Naive thymus-derived CD4-positive, alpha-beta T cell (primary cell): ENCODE results near the gene SLC43A1. TPM values are rescaled to one million over a fixed set of nuclear protein-coding genes. Genes with fewer than 3 reads are reported as not detected.

Source experiments
- ATAC-seq: fragments of 150-1000 bp; cut with Tn5 transposase; 2 replicates; pipeline ENCODE4 v1.10.0; 2021; ENCODE audit warnings: mild to moderate bottlenecking, moderate library complexity
- CTCF ChIA-PET: fragments of 350-600 bp; sonication (Branson Sonifier 250); formaldehyde crosslinking; loops from one replicate; lab custom pipeline; 2021; ENCODE audit warnings: antibody characterized with exemption; lab: Charles Lee
- POLR2A ChIA-PET: fragments of 350-600 bp; sonication (Branson Sonifier 250); formaldehyde crosslinking; loops from one replicate; lab custom pipeline; 2021; ENCODE audit warnings: antibody characterized with exemption, inconsistent platforms; lab: Charles Lee
- DNase-seq, 9 donors: peaks; one replicate each; pipeline versions ENCODE4 v3.0.0 to v3.0.0-alpha.2; 2020 to 2022; ENCODE audit warnings: mixed read lengths in 1 of 9
- H3K27ac ChIP-seq: one replicate; pipeline ENCODE4 v1.7.0; 2013; ENCODE audit warnings: mild to moderate bottlenecking, low read depth, low read length, moderate library complexity
- H3K27me3 ChIP-seq, 2 donors: one replicate each; pipeline ENCODE4 v1.7.0; 2013; ENCODE audit warnings: low read length in 2 of 2, mild to moderate bottlenecking in 2 of 2, moderate library complexity in 2 of 2; ENCODE audit not compliant: control insufficient read depth in 2 of 2, insufficient read depth in 2 of 2
- H3K36me3 ChIP-seq, 3 experiments: 1 replicate in 2 of 3; 2 replicates in 1 of 3; pipeline ENCODE4 v1.7.0; 2013; ENCODE audit warnings: low read length in 3 of 3, mild to moderate bottlenecking in 3 of 3, moderate library complexity in 1 of 3; ENCODE audit not compliant: insufficient read depth in 3 of 3, control insufficient read depth in 2 of 3
- H3K4me1 ChIP-seq, 2 donors: one replicate each; pipeline ENCODE4 v1.7.0; 2013; ENCODE audit warnings: low read length in 2 of 2, mild to moderate bottlenecking in 2 of 2, moderate library complexity in 1 of 2; ENCODE audit not compliant: control insufficient read depth in 2 of 2, insufficient read depth in 2 of 2
- H3K4me3 ChIP-seq: 2 replicates; pipeline ENCODE4 v1.7.0; 2013; ENCODE audit warnings: mild to moderate bottlenecking, low read length
- H3K9me3 ChIP-seq, 3 experiments: 1 replicate in 2 of 3; 2 replicates in 1 of 3; pipeline ENCODE4 v1.7.0; 2013; ENCODE audit warnings: low read length in 3 of 3; ENCODE audit not compliant: control insufficient read depth in 2 of 3
- H3K27ac Mint-ChIP-seq, 9 donors: one replicate each; pipeline ENCODE4 v1.8.0; 2020 to 2022; ENCODE audit warnings: mixed read lengths in 9 of 9, mild to moderate bottlenecking in 8 of 9, moderate library complexity in 5 of 9, inconsistent platforms in 2 of 9
- H3K27me3 Mint-ChIP-seq, 5 donors: one replicate each; pipeline ENCODE4 v1.8.0; 2021 to 2022; ENCODE audit warnings: mixed read lengths in 5 of 5, mild to moderate bottlenecking in 1 of 5
- H3K36me3 Mint-ChIP-seq, 5 donors: one replicate each; pipeline ENCODE4 v1.8.0; 2020 to 2022; ENCODE audit warnings: mixed read lengths in 5 of 5, mild to moderate bottlenecking in 3 of 5, inconsistent platforms in 1 of 5
- H3K4me1 Mint-ChIP-seq, 7 donors: one replicate each; pipeline ENCODE4 v1.8.0; 2020 to 2022; ENCODE audit warnings: mixed read lengths in 7 of 7, mild to moderate bottlenecking in 3 of 7, inconsistent platforms in 1 of 7
- H3K4me3 Mint-ChIP-seq, 10 donors: one replicate each; pipeline ENCODE4 v1.8.0; 2020 to 2022; ENCODE audit warnings: mild to moderate bottlenecking in 10 of 10, mixed read lengths in 10 of 10, moderate library complexity in 6 of 10, inconsistent platforms in 2 of 10
- H3K9me3 Mint-ChIP-seq, 11 donors: one replicate each; pipeline ENCODE4 v1.8.0; 2020 to 2022; ENCODE audit warnings: mixed read lengths in 11 of 11, mild to moderate bottlenecking in 4 of 11, inconsistent platforms in 1 of 11, moderate library complexity in 1 of 11
- intact Hi-C, 2 donors: fragments of 100-400 bp; cut with micrococcal nuclease; formaldehyde crosslinking; loops; one replicate each; pipeline ENCODE4 v1.15.1; 2023
- polyA plus RNA-seq, 2 donors: library from polyadenylated mRNA; unstranded; fragments of 300-500 nt; fragmentation: Illumina TruSeq; gene quantifications; one replicate each; pipeline ENCODE4 v1.2.3, GENCODE V29; 2021
- total RNA-seq, 6 experiments: library from RNA in 5 of 6; stranded (reverse) in 5 of 6; gene quantifications; 1 replicate in 5 of 6; 2 replicates in 1 of 6; pipeline ENCODE4 v1.2.3 and lab custom pipeline; 2021 to 2026

Gene SLC43A1
- total and polyA plus RNA-seq, 7 experiments from 2014 or later = 10.1 to 19.2 (median 15.4) TPM

GRCh38 chr11:57477507-57478189 is 37.9 kb downstream of the SLC43A1 start:
- Histone ChIP-seq H3K27me3 (no peaks in the 10 kb centered on the region), H3K4me1 (peaks cover 10 to 29% of the 10 kb centered on the region in 2 donors), H3K9me3 (no peaks in the 10 kb centered on the region), H3K4me3 (no peak overlapping the region), H3K27ac (no peak overlapping the region), H3K36me3 (no peaks in the 10 kb centered on the region)
- Mint-ChIP-seq H3K27ac (peak overlapping the region in 3 of 9 donors; percentile 10 to 64 (median 53)), H3K4me3 (peak overlapping the region in 8 of 10 donors; percentile 62 to 84 (median 78)), H3K36me3 (peaks cover 0 to 1% (median 0%) of the 10 kb centered on the region in 5 donors), H3K9me3 (no peaks in the 10 kb centered on the region), H3K4me1 (peaks cover 12 to 50% (median 41%) of the 10 kb centered on the region in 7 donors), H3K27me3 (peaks cover 0 to 72% (median 5%) of the 10 kb centered on the region in 5 donors)
- ATAC-seq (no peak), DNase-seq (no peak)
- ChIA-PET CTCF (interaction anchor here (0.6 to 9.3 kb wide), 4 partner anchors 16 to 136 kb away, joined by 4 to 104 read pairs (median 8); no protein-coding TSS in a partner anchor), POLR2A (interaction anchor here (1.0 kb wide), 1 partner anchor 19 kb away, joined by 4 read pairs; no protein-coding TSS in a partner anchor)
- intact Hi-C loops = no loop called here

GRCh38 chr11:57476757-57477506 is 38.6 kb downstream of the SLC43A1 start:
- peak in 2 of 9 donors; percentile 16 to 30 for DNase-seq
- Histone ChIP-seq H3K9me3 (no peaks in the 10 kb centered on the region), H3K4me1 (peaks cover 10 to 27% of the 10 kb centered on the region in 2 donors), H3K27ac (peak overlapping the region; percentile 30), H3K4me3 (peak overlapping the region; percentile 51), H3K27me3 (no peaks in the 10 kb centered on the region), H3K36me3 (no peaks in the 10 kb centered on the region)
- Mint-ChIP-seq H3K27me3 (peaks cover 0 to 68% (median 5%) of the 10 kb centered on the region in 5 donors), H3K4me1 (peaks cover 12 to 47% (median 37%) of the 10 kb centered on the region in 7 donors), H3K9me3 (no peaks in the 10 kb centered on the region), H3K27ac (peak overlapping the region in 2 of 9 donors; percentile 10 to 64), H3K36me3 (peaks cover 0 to 1% (median 0%) of the 10 kb centered on the region in 5 donors), H3K4me3 (peak overlapping the region; percentile 48 to 84 (median 74))
- CTCF ChIA-PET = interaction anchor here (0.6 to 9.3 kb wide), 3 partner anchors 21 to 135 kb away, joined by 4 to 104 read pairs (median 11); no protein-coding TSS in a partner anchor
- intact Hi-C loops = no loop called here
- POLR2A ChIA-PET = interaction anchor here (1.0 to 1.1 kb wide), 2 partner anchors 18 to 19 kb away, joined by 4 read pairs; no protein-coding TSS in a partner anchor
- ATAC-seq = peak; percentile 72

DNA sequence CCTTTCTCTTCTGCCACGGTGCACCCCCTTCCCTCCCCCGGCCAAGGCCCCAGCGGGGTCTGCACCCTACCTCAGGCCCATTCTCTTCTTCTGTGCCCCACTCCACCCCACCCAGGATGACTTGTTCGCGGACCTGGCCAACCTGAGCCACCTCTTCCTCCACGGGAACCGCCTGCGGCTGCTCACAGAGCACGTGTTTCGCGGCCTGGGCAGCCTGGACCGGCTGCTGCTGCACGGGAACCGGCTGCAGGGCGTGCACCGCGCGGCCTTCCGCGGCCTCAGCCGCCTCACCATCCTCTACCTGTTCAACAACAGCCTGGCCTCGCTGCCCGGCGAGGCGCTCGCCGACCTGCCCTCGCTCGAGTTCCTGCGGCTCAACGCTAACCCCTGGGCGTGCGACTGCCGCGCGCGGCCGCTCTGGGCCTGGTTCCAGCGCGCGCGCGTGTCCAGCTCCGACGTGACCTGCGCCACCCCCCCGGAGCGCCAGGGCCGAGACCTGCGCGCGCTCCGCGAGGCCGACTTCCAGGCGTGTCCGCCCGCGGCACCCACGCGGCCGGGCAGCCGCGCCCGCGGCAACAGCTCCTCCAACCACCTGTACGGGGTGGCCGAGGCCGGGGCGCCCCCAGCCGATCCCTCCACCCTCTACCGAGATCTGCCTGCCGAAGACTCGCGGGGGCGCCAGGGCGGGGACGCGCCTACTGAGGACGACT is 39.3 kb downstream of the SLC43A1 start:
- peaks cover 10 to 27% of the 10 kb centered on the region in 2 donors for H3K4me1 ChIP-seq
- peak overlapping the region; percentile 30 for H3K27ac ChIP-seq
- no peaks in the 10 kb centered on the region for H3K36me3 ChIP-seq
- H3K27ac Mint-ChIP-seq = peak overlapping the region in 2 of 9 donors; percentile 21 to 31
- peaks cover 0 to 62% (median 5%) of the 10 kb centered on the region in 5 donors for H3K27me3 Mint-ChIP-seq
- peak overlapping the region; percentile 51 for H3K4me3 ChIP-seq
- ATAC-seq (peak; percentile 39), DNase-seq (peak in 4 of 9 donors; percentile 19 to 34 (median 31))
- no peaks in the 10 kb centered on the region for H3K9me3 Mint-ChIP-seq
- H3K36me3 Mint-ChIP-seq = peaks cover 0 to under 1% (median 0%) of the 10 kb centered on the region in 5 donors
- no peaks in the 10 kb centered on the region for H3K9me3 ChIP-seq
- peak overlapping the region; percentile 62 to 84 (median 77) for H3K4me3 Mint-ChIP-seq
- intact Hi-C loops = no loop called here
- peaks cover 12 to 42% (median 34%) of the 10 kb centered on the region in 7 donors for H3K4me1 Mint-ChIP-seq
- no peaks in the 10 kb centered on the region for H3K27me3 ChIP-seq
- POLR2A ChIA-PET = interaction anchor here (1.1 kb wide), 1 partner anchor 18 kb away, joined by 4 read pairs; no protein-coding TSS in a partner anchor
- CTCF ChIA-PET = interaction anchor here (9.3 kb wide), 1 partner anchor 20 kb away, joined by 104 read pairs; no protein-coding TSS in a partner anchor

DNA sequence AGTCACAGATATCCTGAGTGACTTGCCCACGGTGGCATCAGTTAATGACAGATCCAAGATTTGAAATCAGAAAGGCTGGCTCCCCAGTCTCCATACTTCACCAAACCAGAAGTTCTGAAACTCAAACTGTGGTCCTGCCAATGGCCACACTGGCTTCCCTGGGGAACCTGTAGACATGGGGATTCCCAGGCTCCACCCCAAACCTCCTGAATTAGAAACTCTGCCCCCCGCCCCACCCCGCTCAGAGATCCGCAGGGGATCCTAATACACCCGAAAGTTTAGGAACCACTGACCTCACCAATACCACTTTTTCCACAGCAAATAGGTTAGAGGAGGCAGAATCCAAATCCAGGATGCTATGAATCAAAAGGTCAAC is 39.8 kb downstream of the SLC43A1 start:
- peak overlapping the region; percentile 51 for H3K4me3 ChIP-seq
- H3K4me3 Mint-ChIP-seq = peak overlapping the region; percentile 62 to 84 (median 77)
- peak overlapping the region in 2 of 9 donors; percentile 21 to 31 for H3K27ac Mint-ChIP-seq

GRCh38 chr11:57475191-57475590 is 40.3 kb downstream of the SLC43A1 start:
- ATAC-seq (no peak), DNase-seq (no peak)
- H3K9me3 ChIP-seq = no peaks in the 10 kb centered on the region
- Mint-ChIP-seq H3K27me3 (peaks cover 0 to 52% (median 5%) of the 10 kb centered on the region in 5 donors), H3K4me3 (peak overlapping the region in 9 of 10 donors; percentile 26 to 84 (median 66)), H3K27ac (no peak overlapping the region), H3K4me1 (peaks cover 12 to 42% (median 31%) of the 10 kb centered on the region in 7 donors), H3K9me3 (no peaks in the 10 kb centered on the region), H3K36me3 (no peaks in the 10 kb centered on the region)
- no peak overlapping the region for H3K27ac ChIP-seq
- H3K4me1 ChIP-seq = peaks cover 10 to 27% of the 10 kb centered on the region in 2 donors
- H3K27me3 ChIP-seq = no peaks in the 10 kb centered on the region
- no peak overlapping the region for H3K4me3 ChIP-seq
- H3K36me3 ChIP-seq = no peaks in the 10 kb centered on the region
- ChIA-PET CTCF (interaction anchor here (0.6 to 3.9 kb wide), 4 partner anchors 9 to 19 kb away, joined by 3 to 34 read pairs (median 7); no protein-coding TSS in a partner anchor), POLR2A (no interaction called here)
- intact Hi-C loops = loop anchor here in 1 of 2 donors (2.0 kb wide), 1 partner anchor 72 kb away; no protein-coding TSS in a partner anchor

More for the DNA sequence above, 39.8 kb downstream of the SLC43A1 start:
- no peak for DNase-seq
- Histone ChIP-seq H3K4me1 (peaks cover 10 to 27% of the 10 kb centered on the region in 2 donors), H3K27me3 (no peaks in the 10 kb centered on the region), H3K9me3 (no peaks in the 10 kb centered on the region), H3K36me3 (no peaks in the 10 kb centered on the region), H3K27ac (no peak overlapping the region)
- peaks cover 12 to 42% (median 34%) of the 10 kb centered on the region in 7 donors for H3K4me1 Mint-ChIP-seq
- ATAC-seq = no peak
- H3K36me3 Mint-ChIP-seq = no peaks in the 10 kb centered on the region
- H3K27me3 Mint-ChIP-seq = peaks cover 0 to 56% (median 5%) of the 10 kb centered on the region in 5 donors
- no peaks in the 10 kb centered on the region for H3K9me3 Mint-ChIP-seq
- CTCF ChIA-PET = interaction anchor here (3.9 kb wide), 1 partner anchor 18 kb away, joined by 34 read pairs; no protein-coding TSS in a partner anchor
- intact Hi-C loops = loop anchor here in 1 of 2 donors (2.0 kb wide), 1 partner anchor 73 kb away; no protein-coding TSS in a partner anchor
- POLR2A ChIA-PET = interaction anchor here (1.1 kb wide), 1 partner anchor 17 kb away, joined by 4 read pairs; no protein-coding TSS in a partner anchor
